Measurements from ENCODE around the gene PGM5. TPM values are rescaled to one million over a fixed set of nuclear protein-coding genes. Genes with fewer than 3 reads are reported as not detected.

The PGM5 gene
- total RNA-seq, 1 donor from 2014 or later = not detected

DNA sequence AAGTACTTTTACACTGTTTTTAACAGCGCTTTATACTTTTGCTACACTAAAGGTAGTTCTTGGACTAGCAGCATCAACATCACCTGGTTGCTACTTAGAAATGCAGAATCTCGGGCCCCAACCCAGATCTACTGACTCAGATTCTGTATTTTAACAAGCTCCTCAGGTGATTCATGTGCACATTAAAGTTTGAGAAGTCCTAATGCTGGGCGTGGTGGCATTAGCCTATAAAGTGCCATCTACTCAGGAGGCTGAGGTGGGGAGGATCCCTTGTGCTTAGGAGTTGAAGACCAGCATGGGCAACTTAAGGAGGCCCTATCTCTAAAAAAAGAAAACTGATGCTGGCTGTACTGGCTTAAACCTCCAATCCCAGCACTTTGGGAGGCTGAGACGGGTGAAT lies 157.6 kb downstream of the PGM5 start:
- TF ChIP-seq, protein P1, sequence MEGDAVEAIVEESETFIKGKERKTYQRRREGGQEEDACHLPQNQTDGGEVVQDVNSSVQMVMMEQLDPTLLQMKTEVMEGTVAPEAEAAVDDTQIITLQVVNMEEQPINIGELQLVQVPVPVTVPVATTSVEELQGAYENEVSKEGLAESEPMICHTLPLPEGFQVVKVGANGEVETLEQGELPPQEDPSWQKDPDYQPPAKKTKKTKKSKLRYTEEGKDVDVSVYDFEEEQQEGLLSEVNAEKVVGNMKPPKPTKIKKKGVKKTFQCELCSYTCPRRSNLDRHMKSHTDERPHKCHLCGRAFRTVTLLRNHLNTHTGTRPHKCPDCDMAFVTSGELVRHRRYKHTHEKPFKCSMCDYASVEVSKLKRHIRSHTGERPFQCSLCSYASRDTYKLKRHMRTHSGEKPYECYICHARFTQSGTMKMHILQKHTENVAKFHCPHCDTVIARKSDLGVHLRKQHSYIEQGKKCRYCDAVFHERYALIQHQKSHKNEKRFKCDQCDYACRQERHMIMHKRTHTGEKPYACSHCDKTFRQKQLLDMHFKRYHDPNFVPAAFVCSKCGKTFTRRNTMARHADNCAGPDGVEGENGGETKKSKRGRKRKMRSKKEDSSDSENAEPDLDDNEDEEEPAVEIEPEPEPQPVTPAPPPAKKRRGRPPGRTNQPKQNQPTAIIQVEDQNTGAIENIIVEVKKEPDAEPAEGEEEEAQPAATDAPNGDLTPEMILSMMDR (IDR thresholded peaks at IDR 0.05; ENCODE audit: partially characterized antibody, unreplicated experiment) = no peak
- H3K27me3 Mint-ChIP-seq (ENCODE audit: unreplicated experiment) = peaks cover 2% of the 10 kb centered on the region

GRCh38 chr9:68515326-68516017 lies 159.1 kb downstream of the PGM5 start:
- H3K9me3 Mint-ChIP-seq (ENCODE audit: unreplicated experiment) = no peaks in the 10 kb centered on the region
- no peaks in the 10 kb centered on the region for H3K36me3 Mint-ChIP-seq (ENCODE audit: unreplicated experiment)
- H3K4me1 Mint-ChIP-seq (ENCODE audit: low read depth, unreplicated experiment) = no peaks in the 10 kb centered on the region
- H3K27me3 Mint-ChIP-seq (ENCODE audit: unreplicated experiment) = peaks cover 2% of the 10 kb centered on the region
- no peak for DNase-seq
- TF ChIP-seq, protein P1 (IDR thresholded peaks at IDR 0.05; ENCODE audit: partially characterized antibody, unreplicated experiment) = no peak
- no peak overlapping the region for H3K27ac Mint-ChIP-seq (ENCODE audit: unreplicated experiment)
- H3K4me3 Mint-ChIP-seq (ENCODE audit: unreplicated experiment) = no peak overlapping the region

More for the DNA sequence above, 157.6 kb downstream of the PGM5 start:
- Mint-ChIP-seq H3K9me3 (ENCODE audit: unreplicated experiment) (no peaks in the 10 kb centered on the region), H3K36me3 (ENCODE audit: unreplicated experiment) (no peaks in the 10 kb centered on the region), H3K27ac (ENCODE audit: unreplicated experiment) (no peak overlapping the region), H3K4me3 (ENCODE audit: unreplicated experiment) (no peak overlapping the region), H3K4me1 (ENCODE audit: low read depth, unreplicated experiment) (no peaks in the 10 kb centered on the region)
- no peak for DNase-seq

DNA sequence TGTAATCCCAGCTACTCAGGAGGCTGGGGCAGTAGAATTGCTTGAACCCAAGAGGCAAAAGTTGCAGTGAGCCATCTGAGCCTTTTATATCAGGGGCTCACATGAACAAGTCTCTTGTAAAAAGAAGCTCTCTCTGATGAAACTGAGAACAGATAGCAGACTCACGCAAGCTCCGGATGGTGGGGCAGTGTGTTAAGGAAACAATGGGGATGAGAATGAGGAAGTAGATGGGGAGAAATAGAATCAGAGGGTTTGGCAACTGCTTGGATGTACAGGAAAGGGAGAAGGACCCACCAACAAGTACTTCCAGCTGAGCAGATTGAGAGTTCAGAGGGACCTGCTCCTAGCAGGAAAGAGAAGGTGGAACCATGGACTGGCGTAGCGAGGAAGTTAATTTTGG lies 165.7 kb downstream of the PGM5 start:
- H3K9me3 Mint-ChIP-seq (ENCODE audit: unreplicated experiment) = no peaks in the 10 kb centered on the region
- no peak overlapping the region for H3K4me3 Mint-ChIP-seq (ENCODE audit: unreplicated experiment)
- no peaks in the 10 kb centered on the region for H3K36me3 Mint-ChIP-seq (ENCODE audit: unreplicated experiment)
- H3K27me3 Mint-ChIP-seq (ENCODE audit: unreplicated experiment) = peaks cover 5% of the 10 kb centered on the region
- TF ChIP-seq, protein P1 (IDR thresholded peaks at IDR 0.05; ENCODE audit: partially characterized antibody, unreplicated experiment) = no peak
- no peak overlapping the region for H3K27ac Mint-ChIP-seq (ENCODE audit: unreplicated experiment)
- H3K4me1 Mint-ChIP-seq (ENCODE audit: low read depth, unreplicated experiment) = no peaks in the 10 kb centered on the region
- DNase-seq = no peak

- no peak overlapping the region for H3K27ac Mint-ChIP-seq (ENCODE audit: unreplicated experiment)
- H3K9me3 Mint-ChIP-seq (ENCODE audit: unreplicated experiment) = no peaks in the 10 kb centered on the region
- no peaks in the 10 kb centered on the region for H3K36me3 Mint-ChIP-seq (ENCODE audit: unreplicated experiment)
- DNase-seq = no peak
- H3K4me3 Mint-ChIP-seq (ENCODE audit: unreplicated experiment) = no peak overlapping the region
- peaks cover 7% of the 10 kb centered on the region for H3K27me3 Mint-ChIP-seq (ENCODE audit: unreplicated experiment)
- TF ChIP-seq, protein P1 (IDR thresholded peaks at IDR 0.05; ENCODE audit: partially characterized antibody, unreplicated experiment) = no peak
- H3K4me1 Mint-ChIP-seq (ENCODE audit: low read depth, unreplicated experiment) = no peaks in the 10 kb centered on the region
Observed at GRCh38 chr9:68522954-68523353, 166.5 kb downstream of the PGM5 start.

GRCh38 chr9:68523367-68523936 lies 167.0 kb downstream of the PGM5 start:
- no peak for DNase-seq
- no peak overlapping the region for H3K27ac Mint-ChIP-seq (ENCODE audit: unreplicated experiment)
- H3K9me3 Mint-ChIP-seq (ENCODE audit: unreplicated experiment) = no peaks in the 10 kb centered on the region
- peaks cover 7% of the 10 kb centered on the region for H3K27me3 Mint-ChIP-seq (ENCODE audit: unreplicated experiment)
- no peaks in the 10 kb centered on the region for H3K4me1 Mint-ChIP-seq (ENCODE audit: low read depth, unreplicated experiment)
- TF ChIP-seq, protein P1 (IDR thresholded peaks at IDR 0.05; ENCODE audit: partially characterized antibody, unreplicated experiment) = no peak
- no peaks in the 10 kb centered on the region for H3K36me3 Mint-ChIP-seq (ENCODE audit: unreplicated experiment)
- H3K4me3 Mint-ChIP-seq (ENCODE audit: unreplicated experiment) = no peak overlapping the region

Data from glutamatergic neuron (in vitro differentiated cells).